Prostate gland (tissue), 2 donors: ENCODE measurements around the gene TRAPPC11.

Source experiments
- CTCF ChIP-seq, 4 experiments: fragments of 200-600 bp in 2 of 4; fragments of 450-650 bp in 2 of 4; sonication (generic) in 2 of 4; IDR thresholded peaks; 1 replicate in 3 of 4; 2 replicates in 1 of 4; pipeline ENCODE4 v1.5.1; 2016 to 2019; ENCODE audit warnings: antibody characterized with exemption in 4 of 4, mild to moderate bottlenecking in 2 of 4, moderate library complexity in 2 of 4
- POLR2A ChIP-seq: fragments of 450-650 bp; IDR thresholded peaks from one replicate; pipeline ENCODE4 v1.6.1; 2016; ENCODE audit warnings: antibody characterized with exemption, mild to moderate bottlenecking
- POLR2AphosphoS5 ChIP-seq: sonication (generic); formaldehyde crosslinking; IDR thresholded peaks from one replicate; pipeline ENCODE4 v1.6.1; 2017; ENCODE audit warnings: antibody characterized with exemption

- TF ChIP-seq CTCF (IDR thresholded peaks at IDR 0.05) (no peak), POLR2A (no peak), POLR2AphosphoS5 (no peak)
These were observed 19.8 kb upstream of the TRAPPC11 start for GRCh38 chr4:183639291-183639690.
